Fibroblast of mammary gland (primary cell): ENCODE measurements around the gene RGP1.

Experiments
- DNase-seq: peaks from one replicate; pipeline ENCODE4 v3.0.0-alpha.2; 2010; ENCODE audit warnings: low read depth
- H3K4me3 ChIP-seq: 2 replicates; pipeline ENCODE4 v1.5.1; 2011; ENCODE audit warnings: low read depth, mild to moderate bottlenecking, low read length, moderate library complexity; ENCODE audit not compliant: control insufficient read depth
- CTCF ChIP-seq: conservative IDR thresholded peaks from 2 replicates; pipeline ENCODE4 v1.5.1; 2011; ENCODE audit warnings: low read depth, low read length, inconsistent platforms; ENCODE audit not compliant: control insufficient read depth, insufficient read depth

RGP1 gene

GRCh38 chr9:35774907-35775635 lies 26.0 kb downstream of the RGP1 start:
- DNase-seq, result no peak
- H3K4me3 ChIP-seq, result no peak overlapping the region
- no peak for TF ChIP-seq CTCF

GRCh38 chr9:35776018-35776417 lies 26.9 kb downstream of the RGP1 start:
- TF ChIP-seq CTCF, result no peak
- H3K4me3 ChIP-seq, result no peak overlapping the region

GRCh38 chr9:35778496-35778895 lies 29.4 kb downstream of the RGP1 start:
- no peak overlapping the region for H3K4me3 ChIP-seq
- DNase-seq, result no peak
- TF ChIP-seq CTCF, result no peak

More at GRCh38 chr9:35776018-35776417, 26.9 kb downstream of the RGP1 start:
- no peak for DNase-seq

GRCh38 chr9:35781066-35781465 lies 32.0 kb downstream of the RGP1 start:
- no peak for DNase-seq
- TF ChIP-seq CTCF, result no peak
- H3K4me3 ChIP-seq, result no peak overlapping the region

- H3K4me3 ChIP-seq, result no peak overlapping the region
- no peak for DNase-seq
- TF ChIP-seq CTCF, result no peak
These were observed 34.3 kb downstream of the RGP1 start for GRCh38 chr9:35783418-35783817.

- H3K4me3 ChIP-seq, result no peak overlapping the region
- no peak for TF ChIP-seq CTCF
- DNase-seq, result no peak
These were observed 40.5 kb downstream of the RGP1 start for GRCh38 chr9:35789541-35789940.

- no peak for TF ChIP-seq CTCF
- DNase-seq, result no peak
- no peak overlapping the region for H3K4me3 ChIP-seq
These were observed 40.9 kb downstream of the RGP1 start for GRCh38 chr9:35790025-35790384.
